Testis (tissue), 3 donors: ENCODE data around the gene IRF2. TPM values are rescaled to one million over a fixed set of nuclear protein-coding genes. Genes with fewer than 3 reads are reported as not detected.

Experiments
- DNase-seq: peaks from one replicate; pipeline ENCODE4 v3.0.0-alpha.2; 2019
- H3K27ac ChIP-seq, 2 donors: fragments of 200-600 bp; sonication (generic); one replicate each; pipeline ENCODE4 v1.5.1; 2019
- H3K27me3 ChIP-seq: fragments of 200-600 bp; sonication (generic); one replicate; pipeline ENCODE4 v1.5.1; 2019
- H3K36me3 ChIP-seq: fragments of 200-600 bp; sonication (generic); one replicate; pipeline ENCODE4 v1.5.1; 2017; ENCODE audit warnings: low read depth; ENCODE audit errors: missing control alignments
- H3K4me1 ChIP-seq: fragments of 200-600 bp; sonication (generic); one replicate; pipeline ENCODE4 v1.5.1; 2019
- H3K4me3 ChIP-seq, 2 donors: fragments of 200-600 bp; sonication (generic); one replicate each; pipeline ENCODE4 v1.5.1; 2017 to 2019
- H3K9me3 ChIP-seq: fragments of 200-600 bp; sonication (generic); one replicate; pipeline ENCODE4 v1.5.1; 2017
- CTCF ChIP-seq, 3 experiments: fragments of 450-650 bp in 2 of 3; fragments of 200-600 bp in 1 of 3; sonication (generic) in 1 of 3; IDR thresholded peaks; one replicate each; pipeline ENCODE4 v1.5.1; 2016 to 2019; ENCODE audit warnings: antibody characterized with exemption in 3 of 3, mild to moderate bottlenecking in 2 of 3, moderate library complexity in 1 of 3
- POLR2A ChIP-seq: fragments of 450-650 bp; IDR thresholded peaks from one replicate; pipeline ENCODE4 v1.6.1; 2017; ENCODE audit warnings: antibody characterized with exemption, mild to moderate bottlenecking, moderate library complexity
- WGBS, 2 donors: methylation state at CpG; one replicate each; pipeline ENCODE4 v1.1.5; 2018; 5-methylcytosine and 5-hydroxymethylcytosine counted together
- intact Hi-C: fragments of 100-400 bp; cut with DNase I; formaldehyde crosslinking; loops from one replicate; pipeline ENCODE4 v1.15.1; 2023; ENCODE audit warnings: low total_unique reads
- polyA plus RNA-seq: library from polyadenylated mRNA; stranded (reverse); fragments of 350-450 nt; fragmentation: Illumina TruSeq; extraction: RNeasy Lipid Tissue Mini Kit (QIAGEN cat#74804); gene quantifications from one replicate; pipeline ENCODE4 v1.2.3, GENCODE V29; 2014; ENCODE audit warnings: low read depth, low replicate concordance; ENCODE audit not compliant: insufficient read depth
- total RNA-seq, 2 donors: library from RNA; depleted of rRNA; stranded (reverse); fragments of >200 nt; gene quantifications; one replicate each; pipeline ENCODE4 v1.2.3, GENCODE V29; 2016

Gene IRF2
- total and polyA plus RNA-seq, 3 donors from 2014 or later: 13.0 to 22.3 (median 16.1) TPM

GRCh38 chr4:184450743-184451535, 23.4 kb downstream of the IRF2 start:
- Histone ChIP-seq H3K4me1 (peaks cover 49% of the 10 kb centered on the region), H3K4me3 (no peak overlapping the region), H3K27ac (no peak overlapping the region), H3K9me3 (no peaks in the 10 kb centered on the region), H3K27me3 (no peaks in the 10 kb centered on the region), H3K36me3 (no peaks in the 10 kb centered on the region)
- 56 to 61% methylated on average over 8 of the region's 8 CpGs for WGBS, 2 donors
- DNase-seq: no peak
- no peak for TF ChIP-seq CTCF (IDR thresholded peaks at IDR 0.05)
- TF ChIP-seq POLR2A: no peak
- intact Hi-C loops: no loop called here

GRCh38 chr4:184450045-184450444, 24.3 kb downstream of the IRF2 start:
- DNase-seq: no peak
- no peaks in the 10 kb centered on the region for H3K36me3 ChIP-seq
- TF ChIP-seq CTCF (IDR thresholded peaks at IDR 0.05) (no peak), POLR2A (no peak)
- intact Hi-C loops: no loop called here
- WGBS, 2 donors: 32 to 40% methylated on average over 5 of the region's 5 CpGs
- no peaks in the 10 kb centered on the region for H3K27me3 ChIP-seq
- peak overlapping the region; percentile 78 to 89 for H3K27ac ChIP-seq
- H3K4me1 ChIP-seq: peaks cover 51% of the 10 kb centered on the region
- H3K9me3 ChIP-seq: no peaks in the 10 kb centered on the region
- H3K4me3 ChIP-seq: no peak overlapping the region

- no peaks in the 10 kb centered on the region for H3K27me3 ChIP-seq
- H3K4me1 ChIP-seq: peaks cover 61% of the 10 kb centered on the region
- H3K9me3 ChIP-seq: no peaks in the 10 kb centered on the region
- peak overlapping the region; percentile 78 to 89 for H3K27ac ChIP-seq
- H3K36me3 ChIP-seq: no peaks in the 10 kb centered on the region
- DNase-seq: peak; percentile 86
- peak overlapping the region; percentile 12 to 21 for H3K4me3 ChIP-seq
- no peak for TF ChIP-seq POLR2A
- TF ChIP-seq CTCF (IDR thresholded peaks at IDR 0.05): no peak
- 21 to 29% methylated on average over 10 of the region's 10 CpGs for WGBS, 2 donors
- intact Hi-C loops: no loop called here
Observed at GRCh38 chr4:184448821-184449220, 25.5 kb downstream of the IRF2 start.

- Histone ChIP-seq H3K27me3 (no peaks in the 10 kb centered on the region), H3K4me1 (peaks cover 55% of the 10 kb centered on the region), H3K36me3 (no peaks in the 10 kb centered on the region), H3K4me3 (no peak overlapping the region), H3K27ac (peak overlapping the region; percentile 78 to 89), H3K9me3 (no peaks in the 10 kb centered on the region)
- intact Hi-C loops: no loop called here
- WGBS, 2 donors: 51 to 55% methylated on average over 11 of the region's 11 CpGs
- no peak for DNase-seq
- no peak for TF ChIP-seq CTCF (IDR thresholded peaks at IDR 0.05)
- no peak for TF ChIP-seq POLR2A
Observed at GRCh38 chr4:184448141-184448540, 26.2 kb downstream of the IRF2 start.

- intact Hi-C loops: no loop called here
- 65 to 72% methylated on average over 10 of the region's 10 CpGs for WGBS, 2 donors
- no peaks in the 10 kb centered on the region for H3K36me3 ChIP-seq
- no peak overlapping the region for H3K4me3 ChIP-seq
- no peaks in the 10 kb centered on the region for H3K9me3 ChIP-seq
- H3K27ac ChIP-seq: peak overlapping the region; percentile 9 to 78
- no peak for DNase-seq
- TF ChIP-seq POLR2A (no peak), CTCF (IDR thresholded peaks at IDR 0.05) (no peak)
- peaks cover 51% of the 10 kb centered on the region for H3K4me1 ChIP-seq
- no peaks in the 10 kb centered on the region for H3K27me3 ChIP-seq
Observed at GRCh38 chr4:184447664-184448063, 26.7 kb downstream of the IRF2 start.
